HG02981 (cell line): ENCODE data around the gene TRIM75.
"Not testable (repeated sequence)": the region's sequence is repeated elsewhere in the genome, so short reads cannot be mapped to it uniquely, and the experiment has no call there.

ENCODE experiments used
- ATAC-seq: cut with Tn5 transposase; IDR thresholded peaks from one replicate; pipeline ENCODE4 v1.9.1; 2021; ENCODE audit warnings: mild to moderate bottlenecking, moderate library complexity; ENCODE audit not compliant: unreplicated experiment

TRIM75 gene

DNA sequence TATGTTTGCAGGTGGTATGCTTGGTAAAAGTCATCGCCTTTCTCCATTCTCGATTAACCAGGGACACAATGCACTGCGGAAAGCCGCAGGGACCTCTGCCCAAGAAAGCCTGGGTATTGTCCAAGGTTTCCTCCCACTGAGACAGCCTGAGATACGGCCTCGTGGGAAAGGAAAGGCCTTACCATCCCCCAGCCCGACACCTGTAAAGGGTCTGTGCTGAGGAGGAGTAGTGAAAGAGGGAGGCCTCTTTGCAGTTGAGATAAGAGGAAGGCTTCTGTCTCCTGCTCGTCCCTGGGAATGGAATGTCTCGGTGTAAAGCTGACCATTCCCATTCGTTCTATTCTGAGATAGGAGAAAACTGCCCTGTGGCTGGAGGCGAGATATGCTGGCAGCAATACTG is 19.7 kb downstream of the TRIM75 start:
- ATAC-seq = not testable (repeated sequence)

DNA sequence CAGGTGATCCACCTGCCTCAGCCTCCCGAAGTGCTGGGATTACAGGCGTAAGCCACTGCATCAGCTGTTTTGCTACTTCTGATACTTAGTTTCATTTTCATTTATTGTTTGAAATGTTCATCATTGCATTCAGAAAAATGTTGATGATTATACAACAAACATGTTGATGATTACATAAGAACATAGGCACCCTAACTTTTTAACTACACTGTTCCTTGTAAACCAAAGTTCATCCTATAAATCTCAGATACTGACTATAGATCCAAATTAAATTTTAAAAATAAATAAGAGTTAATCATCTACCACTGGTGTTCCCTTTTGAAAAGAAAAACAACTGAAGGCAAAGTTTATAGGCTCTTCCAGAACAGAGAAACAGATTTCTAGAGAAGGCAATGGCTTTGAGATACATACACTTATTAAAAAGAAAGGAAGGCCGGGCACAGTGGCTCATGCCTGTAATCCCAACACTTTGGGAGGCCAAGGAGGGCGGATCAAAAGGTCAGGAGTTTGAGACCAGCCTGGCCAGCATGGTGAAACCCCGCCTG is 23.4 kb downstream of the TRIM75 start:
- no peak for ATAC-seq

DNA sequence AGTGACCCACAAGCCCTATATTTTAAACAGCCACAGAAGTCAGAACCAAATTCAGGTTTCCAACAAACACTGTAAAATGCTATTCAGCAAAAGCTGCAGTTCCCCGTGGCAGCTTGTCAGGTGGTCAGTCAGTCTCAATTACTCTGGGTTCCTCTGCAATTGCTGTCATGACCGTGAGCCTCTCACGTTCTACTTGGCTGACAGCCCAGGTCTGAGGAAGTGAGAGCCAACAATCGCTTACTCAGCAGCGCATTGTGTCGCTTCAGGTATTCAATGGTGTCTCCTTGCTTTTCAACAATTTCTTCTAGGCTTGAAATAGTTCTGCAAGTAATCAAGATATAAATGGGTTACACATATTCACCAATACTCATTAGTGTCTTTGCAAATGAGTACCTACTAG is 25.8 kb downstream of the TRIM75 start:
- peak; percentile 48 for ATAC-seq

GRCh38 chr4:165084787-165085186 is 31.1 kb downstream of the TRIM75 start:
- not testable (repeated sequence) for ATAC-seq

GRCh38 chr4:165085946-165086345 is 32.3 kb downstream of the TRIM75 start:
- ATAC-seq = no peak

- ATAC-seq = no peak
Measured at GRCh38 chr4:165088366-165088765, 34.7 kb downstream of the TRIM75 start.

DNA sequence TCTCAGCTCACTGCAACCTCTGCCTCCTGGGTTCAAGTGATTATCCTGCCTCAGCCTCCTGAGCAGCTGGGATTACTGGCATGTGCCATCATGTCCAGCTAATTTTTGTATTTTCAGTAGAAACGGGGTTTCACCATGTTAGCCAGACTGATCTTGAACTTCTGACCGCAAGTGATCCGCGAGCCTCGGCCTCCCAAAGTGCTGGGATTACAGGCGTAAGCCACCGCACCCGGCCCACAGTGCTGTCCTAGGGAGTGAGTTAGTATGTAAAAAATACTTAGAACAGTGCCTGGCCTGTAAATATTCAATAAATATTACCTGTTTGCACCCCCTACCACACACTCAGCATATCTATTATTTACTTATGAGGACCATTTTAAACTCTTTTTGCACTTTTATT is 38.5 kb downstream of the TRIM75 start:
- not testable (repeated sequence) for ATAC-seq

DNA sequence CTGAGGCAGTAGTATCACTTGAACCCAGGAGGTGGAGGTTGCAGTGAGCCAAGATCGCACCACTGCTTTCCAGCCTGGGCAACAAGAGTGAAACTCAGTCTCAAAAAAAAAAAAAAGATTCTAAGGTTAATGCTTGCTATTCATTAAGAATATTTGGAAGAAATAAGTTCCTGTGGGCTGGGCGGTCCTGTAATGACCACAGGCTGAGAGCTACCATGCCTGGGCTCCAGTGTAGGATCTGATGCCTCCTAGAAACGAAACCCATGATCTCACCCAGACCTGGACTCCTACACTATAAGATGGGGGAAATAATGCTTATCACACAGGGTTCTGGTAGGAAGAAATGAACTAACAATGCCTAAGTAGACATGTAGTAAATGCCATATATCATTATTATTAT is 41.2 kb downstream of the TRIM75 start:
- ATAC-seq = no peak

- ATAC-seq = no peak
Measured at GRCh38 chr4:165095291-165095690, 41.6 kb downstream of the TRIM75 start.

DNA sequence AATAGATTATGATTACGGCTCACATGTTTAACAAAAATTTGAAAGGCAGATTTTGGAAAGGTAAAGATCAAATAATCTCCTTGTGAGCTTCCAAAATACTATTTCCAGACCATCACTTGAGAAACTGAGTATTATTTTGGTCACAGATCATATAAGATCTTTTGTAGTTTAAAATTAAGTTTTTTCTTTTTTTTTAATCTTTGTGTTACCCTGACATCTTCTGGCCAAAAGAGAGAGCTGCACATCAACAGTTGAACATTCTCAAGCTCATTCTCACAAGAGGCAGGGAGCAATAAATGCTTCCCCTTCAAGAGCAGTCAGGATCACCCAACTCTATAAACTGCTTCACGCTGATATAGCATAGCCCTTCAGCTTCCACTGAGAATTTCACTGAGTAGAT is 43.1 kb downstream of the TRIM75 start:
- ATAC-seq = no peak

DNA sequence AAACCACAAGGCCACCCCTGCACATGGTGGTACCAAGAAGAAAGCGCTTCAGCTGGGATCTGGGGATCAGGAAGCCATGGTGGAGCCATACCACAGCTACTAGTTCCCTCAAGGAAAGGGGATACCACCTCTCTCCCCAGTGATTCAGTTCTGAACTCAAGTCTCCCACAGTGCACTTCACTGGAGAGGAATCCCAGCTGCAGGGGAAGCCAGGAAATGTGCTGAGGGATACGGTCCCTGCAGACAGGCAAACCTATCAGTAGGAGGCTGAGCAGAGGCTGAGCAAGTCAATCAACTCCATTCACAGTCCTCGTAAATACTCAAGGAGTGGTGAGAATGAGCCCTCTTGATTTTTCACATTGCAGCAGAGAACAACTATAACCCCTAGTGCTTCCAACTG is 48.0 kb downstream of the TRIM75 start:
- no peak for ATAC-seq

DNA sequence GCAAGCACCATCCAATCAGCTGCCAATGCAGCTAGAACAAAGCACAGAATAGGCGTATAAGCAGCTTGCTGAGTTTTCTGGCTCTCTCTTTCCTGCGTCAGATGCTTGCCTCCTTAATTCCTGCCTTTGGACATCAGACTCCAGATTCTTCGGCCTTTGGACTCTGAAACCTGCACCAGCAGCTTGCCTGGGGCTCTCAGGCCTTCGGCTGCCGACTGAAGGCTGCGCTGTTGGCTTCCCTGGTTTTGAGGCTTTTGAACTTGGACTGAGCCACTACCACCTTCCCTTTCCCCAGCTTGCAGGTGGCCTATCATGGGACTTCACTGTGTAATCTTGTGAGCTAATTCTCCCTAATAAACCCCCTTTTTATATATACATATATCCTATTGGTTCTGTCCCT is 52.9 kb downstream of the TRIM75 start:
- ATAC-seq = no peak
